ENCODE data around the gene PTGER2. TPM values are rescaled to one million over a fixed set of nuclear protein-coding genes. Genes with fewer than 3 reads are reported as not detected.

PTGER2 gene
- total and polyA plus RNA-seq, 2 of the 8 experiments (the other 6 are each of a cell fraction or from before 2014, with no cell fraction given): 1.2 TPM

DNA sequence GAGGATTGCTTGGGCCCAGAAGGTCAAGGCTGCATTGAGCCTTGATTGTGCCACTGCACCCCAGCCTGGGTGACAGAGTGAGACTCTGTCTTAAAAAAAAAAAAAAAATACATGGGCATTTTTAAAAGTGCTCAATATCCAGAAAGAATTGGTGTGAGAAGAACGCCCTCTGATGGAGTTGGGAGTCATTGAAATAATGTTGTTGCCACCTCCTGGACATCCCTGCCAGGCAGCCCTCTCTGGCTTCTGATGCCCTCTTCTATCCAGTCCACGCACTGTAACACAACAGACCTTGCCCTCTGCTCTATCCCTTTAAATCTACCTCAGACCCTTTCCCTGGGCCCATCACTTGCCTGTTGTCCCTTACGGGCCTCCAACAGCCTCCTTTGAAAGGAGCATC, 41.7 kb upstream of the PTGER2 start:
- H4K5ac ChIP-seq (ENCODE audit: insufficient read length, low read depth, low read length): no peak overlapping the region
- H2AK5ac ChIP-seq (ENCODE audit: low read depth, low read length): no peak overlapping the region
- TF ChIP-seq HDAC6 (IDR thresholded peaks at IDR 0.05; ENCODE audit: low read depth, low read length): no peak
- no peak for TF ChIP-seq RBBP5 (IDR thresholded peaks at IDR 0.05; ENCODE audit: borderline replicate concordance, low read depth, low read length)
- TF ChIP-seq, protein P1, sequence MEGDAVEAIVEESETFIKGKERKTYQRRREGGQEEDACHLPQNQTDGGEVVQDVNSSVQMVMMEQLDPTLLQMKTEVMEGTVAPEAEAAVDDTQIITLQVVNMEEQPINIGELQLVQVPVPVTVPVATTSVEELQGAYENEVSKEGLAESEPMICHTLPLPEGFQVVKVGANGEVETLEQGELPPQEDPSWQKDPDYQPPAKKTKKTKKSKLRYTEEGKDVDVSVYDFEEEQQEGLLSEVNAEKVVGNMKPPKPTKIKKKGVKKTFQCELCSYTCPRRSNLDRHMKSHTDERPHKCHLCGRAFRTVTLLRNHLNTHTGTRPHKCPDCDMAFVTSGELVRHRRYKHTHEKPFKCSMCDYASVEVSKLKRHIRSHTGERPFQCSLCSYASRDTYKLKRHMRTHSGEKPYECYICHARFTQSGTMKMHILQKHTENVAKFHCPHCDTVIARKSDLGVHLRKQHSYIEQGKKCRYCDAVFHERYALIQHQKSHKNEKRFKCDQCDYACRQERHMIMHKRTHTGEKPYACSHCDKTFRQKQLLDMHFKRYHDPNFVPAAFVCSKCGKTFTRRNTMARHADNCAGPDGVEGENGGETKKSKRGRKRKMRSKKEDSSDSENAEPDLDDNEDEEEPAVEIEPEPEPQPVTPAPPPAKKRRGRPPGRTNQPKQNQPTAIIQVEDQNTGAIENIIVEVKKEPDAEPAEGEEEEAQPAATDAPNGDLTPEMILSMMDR (IDR thresholded peaks at IDR 0.05; ENCODE audit: control extremely low read depth in 1 of 3, insufficient read depth in 1 of 3, low read depth in 1 of 3, low read length in 3 of 3): peak; percentile 11 to 85 (median 59)
- peak; percentile 73 to 75 for TF ChIP-seq RAD21 (IDR thresholded peaks at IDR 0.05 in 1 of 2, conservative IDR thresholded peaks at IDR 0.05 in 1 of 2; ENCODE audit: low read depth in 2 of 2, low read length in 2 of 2)
- no peak for TF ChIP-seq RNF2 (IDR thresholded peaks at IDR 0.05; ENCODE audit: borderline replicate concordance, low read depth, low read length, missing control alignments, poor library complexity, severe bottlenecking)
- H2AFZ ChIP-seq (ENCODE audit: low read length): no peak overlapping the region
- no peaks in the 10 kb centered on the region for H3K79me2 ChIP-seq (ENCODE audit: control insufficient read depth in 1 of 2, insufficient read depth in 2 of 2, low read length in 2 of 2)
- DNase-seq (ENCODE audit: low read depth in 1 of 2, low spot score in 2 of 2) (peak in 1 of 2 experiments; percentile 50), FAIRE-seq (peak; percentile 70)
- H3K9ac ChIP-seq (replicated peaks in 1 of 4; ENCODE audit: extremely low read depth in 1 of 4, low read depth in 3 of 4, low read length in 3 of 4): no peak overlapping the region
- H3K4me1 ChIP-seq (replicated peaks in 1 of 4; ENCODE audit: control insufficient read depth in 3 of 4, insufficient read depth in 4 of 4, low read length in 3 of 4): peaks cover 3 to 10% (median 4%) of the 10 kb centered on the region in 4 experiments; a peak in 6 of 7 replicates
- no peak overlapping the region for H3K18ac ChIP-seq (ENCODE audit: extremely low read depth, low read length)
- peaks cover 17 to 30% (median 27%) of the 10 kb centered on the region in 4 experiments for H3K27me3 ChIP-seq (replicated peaks in 1 of 4; ENCODE audit: control insufficient read depth in 3 of 4, extremely low read depth in 1 of 4, insufficient read depth in 3 of 4, low read length in 3 of 4)
- no peak overlapping the region for H4K91ac ChIP-seq (replicated peaks; ENCODE audit: insufficient read length, low read length)
- no peak overlapping the region for H3K4me3 ChIP-seq (ENCODE audit: extremely low read depth in 1 of 4, insufficient read depth in 2 of 4, low read depth in 3 of 4, low read length in 4 of 4)
- no peak overlapping the region for H3K23ac ChIP-seq (ENCODE audit: insufficient read length)
- no peaks in the 10 kb centered on the region for H3K9me3 ChIP-seq (ENCODE audit: insufficient read depth in 2 of 2, low read depth in 1 of 2, low read length in 1 of 2)
- H2BK20ac ChIP-seq (ENCODE audit: low read length): no peak overlapping the region
- no peak overlapping the region for H3K27ac ChIP-seq (ENCODE audit: low read depth, low read length)
- 50% methylated on average over 3 of the region's 3 CpGs; no CpG with 5 or more reads in 1 of the 2 experiments for WGBS, 2 experiments (ENCODE audit: extremely low coverage in 1 of 2, insufficient coverage in 1 of 2, insufficient read length in 1 of 2, insufficient replicate concordance in 2 of 2, low coverage in 1 of 2, low lambda C conversion rate in 2 of 2, missing lambda C conversion rate in 1 of 2)
- no peak overlapping the region for H2BK120ac ChIP-seq (replicated peaks; ENCODE audit: low read depth, low read length)
- no peaks in the 10 kb centered on the region for H3K36me3 ChIP-seq (ENCODE audit: control insufficient read depth in 2 of 4, insufficient read depth in 4 of 4, low read length in 3 of 4)
- H3K23me2 ChIP-seq (ENCODE audit: low read depth, low read length): peaks cover 15% of the 10 kb centered on the region; the same call in 1 of the 2 replicates
- no peak overlapping the region for H3K14ac ChIP-seq (ENCODE audit: insufficient read length)
- no peak overlapping the region for H3K4ac ChIP-seq (replicated peaks; ENCODE audit: insufficient read length, low read depth, low read length)
- no peak overlapping the region for H3K4me2 ChIP-seq (ENCODE audit: insufficient read depth in 1 of 2, low read depth in 2 of 2, low read length in 2 of 2)
- no peak overlapping the region for H2BK5ac ChIP-seq (ENCODE audit: low read depth, low read length)
- ChIA-PET POLR2A (ENCODE audit: partially characterized antibody) (no interaction called here), CTCF (ENCODE audit: partially characterized antibody) (interaction anchor here (0.6 to 3.3 kb wide), 19 partner anchors 9 to 541 kb away, joined by 3 to 20 read pairs (median 3); no protein-coding TSS in a partner anchor)
- no peak overlapping the region for H3K56ac ChIP-seq (replicated peaks; ENCODE audit: insufficient read length, low read depth, low read length)
- H2BK15ac ChIP-seq (ENCODE audit: low read length): no peak overlapping the region
- H4K8ac ChIP-seq (ENCODE audit: extremely low read depth, insufficient read depth, low read length): no peak overlapping the region
- H3K79me1 ChIP-seq (ENCODE audit: low read depth, low read length): no peaks in the 10 kb centered on the region
- H4K20me1 ChIP-seq (replicated peaks in 1 of 2; ENCODE audit: control insufficient read depth in 1 of 2, insufficient read depth in 2 of 2, low read length in 2 of 2): no peaks in the 10 kb centered on the region
- no peak overlapping the region for H2BK12ac ChIP-seq (ENCODE audit: low read depth, low read length)
